ENCODE data around the gene SLC22A4.

Gene SLC22A4

DNA sequence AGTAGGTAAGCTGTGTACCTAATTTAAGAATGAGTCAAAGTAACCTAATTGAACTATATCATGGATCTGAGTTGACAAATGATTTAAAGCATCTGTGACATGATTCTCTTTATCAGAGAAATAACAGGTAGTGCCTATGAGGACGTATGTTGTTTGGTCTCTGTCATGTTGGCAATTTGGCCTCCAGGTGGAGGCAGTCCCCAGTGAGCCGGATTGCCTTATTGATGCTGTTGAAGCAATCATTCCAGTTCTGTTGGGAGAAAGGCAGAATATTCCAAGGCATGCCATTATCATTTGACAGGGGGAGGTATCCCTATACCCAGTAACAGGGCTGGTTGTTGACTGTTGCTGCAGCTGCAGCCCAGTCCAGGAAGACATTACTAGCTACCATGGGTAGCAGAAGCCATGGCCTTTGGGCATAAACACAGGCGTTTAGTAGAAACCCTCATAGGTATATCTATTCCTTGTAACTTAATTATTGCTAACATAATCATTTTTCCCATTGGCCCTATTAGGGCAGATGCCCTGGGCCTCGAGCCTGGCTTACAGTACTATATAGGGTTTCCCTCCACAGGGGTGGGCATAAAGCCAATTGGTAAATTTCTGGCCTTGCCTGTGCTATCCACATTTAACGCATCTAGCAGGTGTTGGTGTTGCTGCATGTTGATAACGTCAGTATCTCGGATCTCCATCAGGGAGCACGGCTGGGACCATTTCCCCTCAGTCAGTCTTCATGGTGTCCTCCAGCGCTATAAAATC lies 12.2 kb upstream of the SLC22A4 start:
- TF ChIP-seq, protein P1, sequence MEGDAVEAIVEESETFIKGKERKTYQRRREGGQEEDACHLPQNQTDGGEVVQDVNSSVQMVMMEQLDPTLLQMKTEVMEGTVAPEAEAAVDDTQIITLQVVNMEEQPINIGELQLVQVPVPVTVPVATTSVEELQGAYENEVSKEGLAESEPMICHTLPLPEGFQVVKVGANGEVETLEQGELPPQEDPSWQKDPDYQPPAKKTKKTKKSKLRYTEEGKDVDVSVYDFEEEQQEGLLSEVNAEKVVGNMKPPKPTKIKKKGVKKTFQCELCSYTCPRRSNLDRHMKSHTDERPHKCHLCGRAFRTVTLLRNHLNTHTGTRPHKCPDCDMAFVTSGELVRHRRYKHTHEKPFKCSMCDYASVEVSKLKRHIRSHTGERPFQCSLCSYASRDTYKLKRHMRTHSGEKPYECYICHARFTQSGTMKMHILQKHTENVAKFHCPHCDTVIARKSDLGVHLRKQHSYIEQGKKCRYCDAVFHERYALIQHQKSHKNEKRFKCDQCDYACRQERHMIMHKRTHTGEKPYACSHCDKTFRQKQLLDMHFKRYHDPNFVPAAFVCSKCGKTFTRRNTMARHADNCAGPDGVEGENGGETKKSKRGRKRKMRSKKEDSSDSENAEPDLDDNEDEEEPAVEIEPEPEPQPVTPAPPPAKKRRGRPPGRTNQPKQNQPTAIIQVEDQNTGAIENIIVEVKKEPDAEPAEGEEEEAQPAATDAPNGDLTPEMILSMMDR (IDR thresholded peaks at IDR 0.05), result no peak

DNA sequence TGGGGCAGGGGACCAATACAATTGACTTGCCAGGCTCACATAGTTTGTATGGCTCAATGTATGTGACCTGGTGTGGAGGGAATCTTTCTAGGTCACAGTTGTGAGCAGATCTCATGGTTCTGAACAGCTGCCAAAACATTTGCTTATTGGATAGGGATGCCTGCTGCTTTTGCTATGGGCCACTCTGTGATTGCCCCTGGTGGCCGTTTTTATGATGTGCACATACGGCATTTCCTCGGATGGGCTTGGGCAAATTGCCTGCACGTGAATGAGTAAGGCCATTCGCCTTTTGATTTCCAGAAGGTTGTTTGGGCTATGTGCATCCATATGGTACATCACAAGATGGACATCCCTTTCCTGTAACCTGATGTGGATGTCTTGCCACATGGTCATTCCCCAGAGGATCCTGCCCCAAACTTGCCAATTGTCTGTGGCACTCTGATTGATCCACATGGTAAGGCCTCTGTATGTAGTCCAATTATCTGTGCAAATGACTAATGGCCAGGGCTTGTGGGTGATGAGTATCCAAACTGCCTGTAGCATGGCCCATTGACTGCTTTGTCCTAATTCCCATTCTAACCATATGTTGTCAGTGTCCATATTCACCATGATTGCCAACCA lies 10.7 kb upstream of the SLC22A4 start:
- TF ChIP-seq, protein P1 (IDR thresholded peaks at IDR 0.05), result peak; percentile 43; the same call in 1 of the 2 replicates

DNA sequence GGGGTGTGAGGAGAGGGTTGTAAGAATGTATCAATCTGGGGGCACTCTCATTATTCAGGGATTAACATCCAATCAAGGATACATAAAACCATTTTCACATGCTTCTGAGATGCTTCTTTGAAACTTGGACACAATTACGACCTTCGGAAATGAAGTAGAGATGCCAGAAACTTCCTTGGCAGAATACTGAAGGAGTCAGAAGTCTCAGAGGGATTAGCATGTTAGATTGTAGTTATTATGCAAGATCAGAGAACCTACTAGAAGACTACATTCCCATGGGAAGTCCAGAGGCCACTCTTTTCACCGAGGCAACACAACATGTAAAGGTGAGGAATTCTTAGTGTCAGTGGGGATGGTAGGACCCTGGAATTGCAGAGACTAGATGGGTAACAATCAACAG lies 5.1 kb upstream of the SLC22A4 start:
- TF ChIP-seq, protein P1 (IDR thresholded peaks at IDR 0.05), result no peak

DNA sequence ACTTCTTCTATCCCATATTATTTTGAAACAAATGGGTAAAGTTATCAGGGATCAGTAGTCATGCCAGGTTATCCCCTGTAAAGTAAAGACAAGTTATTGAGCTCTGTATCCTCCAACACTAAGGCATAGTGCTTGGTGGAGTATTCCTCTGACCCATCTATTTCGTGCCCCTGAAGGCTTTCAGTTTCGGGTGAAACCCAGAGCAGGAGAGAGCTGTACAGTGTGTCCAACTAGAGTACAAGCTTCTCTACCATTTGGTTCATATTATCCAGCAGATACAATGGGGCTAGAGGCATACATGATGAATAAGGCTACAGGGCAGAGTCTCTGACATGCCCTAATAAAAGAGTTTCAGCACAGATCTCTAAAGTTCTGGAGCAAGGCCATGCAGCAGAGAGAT lies 3.2 kb upstream of the SLC22A4 start:
- TF ChIP-seq, protein P1 (IDR thresholded peaks at IDR 0.05), result no peak

DNA sequence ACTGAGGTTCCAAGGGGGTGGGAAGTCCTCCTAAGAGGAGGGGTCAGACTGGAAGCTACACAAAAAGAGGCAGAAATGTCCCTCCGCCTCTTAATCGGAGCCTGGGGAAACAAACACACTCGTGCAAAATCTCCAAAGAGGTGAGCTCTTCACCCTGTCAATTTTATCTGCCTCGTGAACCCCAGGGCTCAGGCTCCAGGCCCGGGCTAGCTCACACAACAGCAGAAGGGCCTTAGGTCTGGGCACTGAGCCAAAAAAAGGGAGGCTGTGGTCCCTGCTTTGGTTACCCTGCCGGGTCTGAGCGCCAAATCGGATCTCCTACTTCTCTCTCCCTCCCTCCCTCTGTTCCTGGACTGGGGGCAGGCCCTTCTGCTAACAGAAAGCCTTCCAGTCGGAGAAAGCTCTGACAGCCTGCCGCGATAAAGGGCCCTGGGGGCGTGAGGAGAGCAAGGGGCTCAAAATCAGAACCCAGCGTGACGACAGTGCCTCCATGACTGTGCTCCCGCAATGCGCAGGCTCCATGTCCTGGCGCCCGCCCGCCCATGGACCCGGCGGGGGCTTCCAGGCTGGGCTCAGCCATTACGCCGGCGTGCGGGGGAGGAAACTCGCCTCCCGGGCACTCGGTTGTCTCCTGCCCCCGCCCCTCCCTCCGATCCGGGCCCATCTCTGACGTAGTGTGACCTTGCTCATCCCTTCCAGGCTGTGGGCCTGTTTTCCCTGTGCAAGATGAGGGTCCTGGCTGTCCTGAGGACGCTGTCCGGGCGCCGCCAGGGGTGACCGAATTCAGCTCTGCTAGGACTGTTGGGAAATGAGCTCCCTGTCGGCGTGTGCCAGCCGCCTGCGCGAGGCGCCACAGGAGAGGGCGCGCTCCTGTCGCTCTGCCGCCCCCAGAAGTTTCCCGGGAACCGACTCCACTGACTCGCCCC lies 865 bp upstream of the SLC22A4 start:
- TF ChIP-seq, protein P1 (IDR thresholded peaks at IDR 0.05), result no peak; the same call in 1 of the 2 replicates

DNA sequence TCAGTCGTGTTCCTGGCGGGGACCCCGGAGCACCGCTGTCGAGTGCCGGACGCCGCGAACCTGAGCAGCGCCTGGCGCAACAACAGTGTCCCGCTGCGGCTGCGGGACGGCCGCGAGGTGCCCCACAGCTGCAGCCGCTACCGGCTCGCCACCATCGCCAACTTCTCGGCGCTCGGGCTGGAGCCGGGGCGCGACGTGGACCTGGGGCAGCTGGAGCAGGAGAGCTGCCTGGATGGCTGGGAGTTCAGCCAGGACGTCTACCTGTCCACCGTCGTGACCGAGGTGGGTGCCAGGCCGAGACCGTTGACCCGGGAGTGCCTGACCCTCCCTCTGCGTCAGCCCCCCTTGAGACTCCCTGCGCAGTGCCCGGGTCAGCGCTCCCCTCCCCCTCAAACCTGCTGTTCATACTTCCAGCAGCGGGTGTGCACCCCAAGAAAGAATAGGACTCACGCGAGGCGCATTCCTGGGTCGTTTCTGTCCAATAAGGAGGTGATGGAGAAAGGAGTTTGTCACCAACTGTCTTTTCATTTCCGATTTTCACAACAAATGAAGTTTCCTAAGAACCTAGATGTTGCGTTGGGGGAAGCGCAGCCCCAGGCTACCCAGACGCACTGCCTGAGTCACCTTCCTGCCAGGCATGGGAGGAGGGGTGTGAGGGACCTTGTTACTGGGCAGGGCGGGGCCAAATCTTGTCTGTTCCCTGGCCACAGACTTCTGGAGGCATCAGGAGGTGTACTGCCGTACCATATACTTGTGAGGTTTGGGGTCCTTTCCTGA lies 722 bp downstream of the SLC22A4 start:
- TF ChIP-seq, protein P1 (IDR thresholded peaks at IDR 0.05), result no peak
